ENCODE results near the gene CCM2L.

CCM2L gene

GRCh38 chr20:32072168-32072750, 62.0 kb downstream of the CCM2L start:
- no peak overlapping the region for H3K4me3 ChIP-seq (replicated peaks; ENCODE audit: low read depth, low read length)
- no peak for DNase-seq (ENCODE audit: low read depth)
- TF ChIP-seq CTCF (IDR thresholded peaks at IDR 0.05; ENCODE audit: low read length, missing control alignments): no peak

- no peak for TF ChIP-seq CTCF (IDR thresholded peaks at IDR 0.05; ENCODE audit: low read length, missing control alignments)
- H3K4me3 ChIP-seq (replicated peaks; ENCODE audit: low read depth, low read length): no peak overlapping the region
- DNase-seq (ENCODE audit: low read depth): no peak
These were observed 65.3 kb downstream of the CCM2L start for GRCh38 chr20:32075534-32075933.

- no peak overlapping the region for H3K4me3 ChIP-seq (replicated peaks; ENCODE audit: low read depth, low read length)
- no peak for DNase-seq (ENCODE audit: low read depth)
- TF ChIP-seq CTCF (IDR thresholded peaks at IDR 0.05; ENCODE audit: low read length, missing control alignments): no peak
These were observed 67.0 kb downstream of the CCM2L start for GRCh38 chr20:32077190-32077589.

- no peak for DNase-seq (ENCODE audit: low read depth)
- no peak for TF ChIP-seq CTCF (IDR thresholded peaks at IDR 0.05; ENCODE audit: low read length, missing control alignments)
- no peak overlapping the region for H3K4me3 ChIP-seq (replicated peaks; ENCODE audit: low read depth, low read length)
These were observed 68.1 kb downstream of the CCM2L start for GRCh38 chr20:32078322-32078721.

GRCh38 chr20:32078791-32079190, 68.6 kb downstream of the CCM2L start:
- DNase-seq (ENCODE audit: low read depth): no peak
- TF ChIP-seq CTCF (IDR thresholded peaks at IDR 0.05; ENCODE audit: low read length, missing control alignments): no peak
- H3K4me3 ChIP-seq (replicated peaks; ENCODE audit: low read depth, low read length): no peak overlapping the region

GRCh38 chr20:32079655-32080109, 69.4 kb downstream of the CCM2L start:
- TF ChIP-seq CTCF (IDR thresholded peaks at IDR 0.05; ENCODE audit: low read length, missing control alignments): no peak
- H3K4me3 ChIP-seq (replicated peaks; ENCODE audit: low read depth, low read length): no peak overlapping the region
- no peak for DNase-seq (ENCODE audit: low read depth)

GRCh38 chr20:32080783-32081182, 70.5 kb downstream of the CCM2L start:
- no peak overlapping the region for H3K4me3 ChIP-seq (replicated peaks; ENCODE audit: low read depth, low read length)
- TF ChIP-seq CTCF (IDR thresholded peaks at IDR 0.05; ENCODE audit: low read length, missing control alignments): no peak

More at GRCh38 chr20:32080783-32081182, 70.5 kb downstream of the CCM2L start:
- DNase-seq (ENCODE audit: low read depth): no peak
